Measurements from ENCODE around the gene ATP5F1E. TPM values are rescaled to one million over a fixed set of nuclear protein-coding genes. Genes with fewer than 3 reads are reported as not detected.

Gene ATP5F1E
- total RNA-seq, 1 donor from 2014 or later: 69.7 TPM

DNA sequence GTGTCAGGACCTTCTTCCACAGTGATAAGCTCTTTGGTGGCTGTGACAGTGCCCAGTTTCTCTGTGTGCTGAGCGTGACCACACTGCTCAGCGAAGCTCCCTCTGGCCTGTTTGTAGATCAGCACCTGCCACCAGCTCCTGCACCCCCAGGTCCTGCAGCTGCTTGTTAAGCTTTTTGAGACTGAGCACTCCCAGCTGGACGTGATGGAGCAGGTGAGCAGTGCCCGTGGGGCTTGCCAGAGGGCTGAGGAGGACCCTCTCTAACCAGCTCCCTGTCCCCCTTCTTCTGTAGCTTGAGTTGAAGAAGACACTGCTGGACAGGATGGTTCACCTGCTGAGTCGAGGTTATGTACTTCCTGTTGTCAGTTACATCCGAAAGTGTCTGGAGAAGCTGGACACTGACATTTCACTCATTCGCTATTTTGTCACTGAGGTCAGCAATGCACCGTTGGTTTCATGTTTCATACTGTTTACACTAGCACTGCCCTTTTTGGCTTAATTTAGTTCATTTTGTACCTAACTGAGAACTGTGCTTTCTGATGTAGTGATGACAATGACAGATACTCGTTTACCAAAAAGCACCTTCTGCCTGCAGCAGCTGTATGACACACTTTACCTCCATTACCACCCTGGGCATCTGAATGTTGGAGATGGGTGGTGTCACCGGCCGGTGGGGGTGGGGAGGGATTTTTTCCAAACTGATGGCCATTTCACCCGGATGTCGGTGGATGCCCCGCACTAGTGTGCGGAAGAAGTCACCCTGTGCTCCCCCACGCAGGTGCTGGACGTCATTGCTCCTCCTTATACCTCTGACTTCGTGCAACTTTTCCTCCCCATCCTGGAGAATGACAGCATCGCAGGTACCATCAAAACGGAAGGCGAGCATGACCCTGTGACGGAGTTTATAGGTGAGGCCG is 38.5 kb downstream of the ATP5F1E start:
- no peak for DNase-seq (ENCODE audit: low spot score, unreplicated experiment)
- no peak overlapping the region for H3K4me3 Mint-ChIP-seq (ENCODE audit: low read depth)
- H3K36me3 Mint-ChIP-seq (ENCODE audit: insufficient read depth): peaks cover 53% of the 10 kb centered on the region
- H3K4me1 Mint-ChIP-seq (ENCODE audit: low read depth): peaks cover 21% of the 10 kb centered on the region
- no peak overlapping the region for H3K27ac Mint-ChIP-seq
- no peaks in the 10 kb centered on the region for H3K9me3 Mint-ChIP-seq (ENCODE audit: low read depth)
- TF ChIP-seq, protein P1, sequence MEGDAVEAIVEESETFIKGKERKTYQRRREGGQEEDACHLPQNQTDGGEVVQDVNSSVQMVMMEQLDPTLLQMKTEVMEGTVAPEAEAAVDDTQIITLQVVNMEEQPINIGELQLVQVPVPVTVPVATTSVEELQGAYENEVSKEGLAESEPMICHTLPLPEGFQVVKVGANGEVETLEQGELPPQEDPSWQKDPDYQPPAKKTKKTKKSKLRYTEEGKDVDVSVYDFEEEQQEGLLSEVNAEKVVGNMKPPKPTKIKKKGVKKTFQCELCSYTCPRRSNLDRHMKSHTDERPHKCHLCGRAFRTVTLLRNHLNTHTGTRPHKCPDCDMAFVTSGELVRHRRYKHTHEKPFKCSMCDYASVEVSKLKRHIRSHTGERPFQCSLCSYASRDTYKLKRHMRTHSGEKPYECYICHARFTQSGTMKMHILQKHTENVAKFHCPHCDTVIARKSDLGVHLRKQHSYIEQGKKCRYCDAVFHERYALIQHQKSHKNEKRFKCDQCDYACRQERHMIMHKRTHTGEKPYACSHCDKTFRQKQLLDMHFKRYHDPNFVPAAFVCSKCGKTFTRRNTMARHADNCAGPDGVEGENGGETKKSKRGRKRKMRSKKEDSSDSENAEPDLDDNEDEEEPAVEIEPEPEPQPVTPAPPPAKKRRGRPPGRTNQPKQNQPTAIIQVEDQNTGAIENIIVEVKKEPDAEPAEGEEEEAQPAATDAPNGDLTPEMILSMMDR (IDR thresholded peaks at IDR 0.05; ENCODE audit: unreplicated experiment): no peak
- no peaks in the 10 kb centered on the region for H3K27me3 Mint-ChIP-seq

DNA sequence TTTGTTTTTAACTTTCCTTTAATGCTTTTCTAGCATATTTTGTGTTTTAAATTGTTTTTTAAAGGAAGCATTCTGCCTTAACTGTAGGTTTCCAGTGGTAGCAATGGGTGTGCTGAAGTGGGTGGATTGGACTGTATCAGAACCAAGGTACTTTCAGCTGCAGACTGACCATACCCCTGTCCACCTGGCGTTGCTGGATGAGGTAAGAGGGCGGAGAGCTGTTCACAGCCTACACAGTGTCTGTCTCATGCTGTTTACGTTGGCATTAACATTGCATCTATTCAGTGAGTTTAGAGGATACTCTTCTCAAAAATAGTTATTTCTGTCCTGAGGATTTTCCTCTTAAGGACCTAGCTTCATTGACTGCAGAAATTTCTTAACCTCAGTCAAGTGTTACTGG is 39.2 kb downstream of the ATP5F1E start:
- H3K4me3 Mint-ChIP-seq (ENCODE audit: low read depth): no peak overlapping the region
- no peak for DNase-seq (ENCODE audit: low spot score, unreplicated experiment)
- TF ChIP-seq, protein P1 (IDR thresholded peaks at IDR 0.05; ENCODE audit: unreplicated experiment): no peak
- H3K27me3 Mint-ChIP-seq: no peaks in the 10 kb centered on the region
- H3K9me3 Mint-ChIP-seq (ENCODE audit: low read depth): no peaks in the 10 kb centered on the region
- H3K4me1 Mint-ChIP-seq (ENCODE audit: low read depth): peaks cover 21% of the 10 kb centered on the region
- no peak overlapping the region for H3K27ac Mint-ChIP-seq
- H3K36me3 Mint-ChIP-seq (ENCODE audit: insufficient read depth): peaks cover 55% of the 10 kb centered on the region

DNA sequence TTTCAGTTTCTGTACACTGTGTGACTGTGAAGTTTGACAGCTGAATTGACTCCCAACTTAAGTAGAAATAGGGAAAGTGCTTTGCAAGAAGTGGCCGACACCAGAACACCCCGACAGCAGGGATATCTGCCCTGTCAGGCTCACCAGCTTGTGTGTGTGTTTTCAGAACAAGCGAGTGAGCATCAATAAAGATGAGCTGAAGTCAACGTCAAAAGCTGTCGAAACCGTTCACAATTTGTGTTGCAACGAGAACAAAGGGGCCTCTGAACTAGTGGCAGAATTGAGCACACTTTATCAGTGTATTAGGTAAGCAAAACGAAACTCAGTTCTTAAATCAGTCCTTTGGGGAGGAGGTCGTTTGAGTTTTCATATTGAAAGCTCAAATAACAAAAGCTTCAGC is 40.4 kb downstream of the ATP5F1E start:
- Mint-ChIP-seq H3K36me3 (ENCODE audit: insufficient read depth) (peaks cover 51% of the 10 kb centered on the region), H3K27ac (peak overlapping the region; percentile 84)
- DNase-seq (ENCODE audit: low spot score, unreplicated experiment): no peak

DNA sequence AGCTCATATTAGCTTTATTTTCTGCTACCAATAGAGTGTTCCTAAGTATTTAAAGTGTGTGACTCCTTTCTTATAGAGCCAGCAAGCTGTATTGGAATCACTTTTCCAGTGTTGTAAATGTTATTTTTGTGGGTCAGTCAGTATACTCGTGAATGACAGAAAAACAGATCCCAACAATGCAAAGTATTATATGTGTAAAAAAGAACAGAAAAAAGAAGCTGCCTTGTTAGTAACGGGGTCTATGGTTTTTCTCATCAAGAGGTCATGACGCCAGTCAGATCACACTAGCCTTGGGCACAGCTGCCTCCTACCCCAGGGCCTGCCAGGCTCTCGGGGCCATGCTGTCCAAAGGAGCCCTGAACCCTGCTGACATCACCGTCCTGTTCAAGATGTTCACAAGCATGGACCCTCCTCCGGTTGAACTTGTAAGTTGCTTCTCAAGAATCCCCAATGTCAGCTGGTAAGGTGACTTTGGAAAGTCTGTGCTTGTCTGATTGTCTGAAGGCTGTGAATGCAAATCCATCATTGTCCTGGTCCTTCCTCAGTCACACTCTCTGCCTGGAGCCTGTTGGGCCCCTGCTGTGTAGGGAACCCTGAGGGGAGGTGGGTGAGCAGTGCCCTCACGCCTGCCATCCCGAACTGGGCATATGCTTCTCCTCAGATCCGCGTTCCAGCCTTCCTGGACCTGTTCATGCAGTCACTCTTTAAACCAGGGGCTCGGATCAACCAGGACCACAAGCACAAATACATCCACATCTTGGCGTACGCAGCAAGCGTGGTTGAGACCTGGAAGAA is 41.3 kb downstream of the ATP5F1E start:
- Mint-ChIP-seq H3K9me3 (ENCODE audit: low read depth) (no peaks in the 10 kb centered on the region), H3K27ac (peak overlapping the region; percentile 52), H3K36me3 (ENCODE audit: insufficient read depth) (peaks cover 45% of the 10 kb centered on the region), H3K27me3 (no peaks in the 10 kb centered on the region), H3K4me3 (ENCODE audit: low read depth) (no peak overlapping the region), H3K4me1 (ENCODE audit: low read depth) (peaks cover 25% of the 10 kb centered on the region)
- TF ChIP-seq, protein P1 (IDR thresholded peaks at IDR 0.05; ENCODE audit: unreplicated experiment): no peak
- no peak for DNase-seq (ENCODE audit: low spot score, unreplicated experiment)

More for the DNA sequence above, 40.4 kb downstream of the ATP5F1E start:
- TF ChIP-seq, protein P1 (IDR thresholded peaks at IDR 0.05; ENCODE audit: unreplicated experiment): no peak
- Mint-ChIP-seq H3K4me3 (ENCODE audit: low read depth) (no peak overlapping the region), H3K4me1 (ENCODE audit: low read depth) (peaks cover 26% of the 10 kb centered on the region), H3K9me3 (ENCODE audit: low read depth) (no peaks in the 10 kb centered on the region), H3K27me3 (no peaks in the 10 kb centered on the region)

DNA sequence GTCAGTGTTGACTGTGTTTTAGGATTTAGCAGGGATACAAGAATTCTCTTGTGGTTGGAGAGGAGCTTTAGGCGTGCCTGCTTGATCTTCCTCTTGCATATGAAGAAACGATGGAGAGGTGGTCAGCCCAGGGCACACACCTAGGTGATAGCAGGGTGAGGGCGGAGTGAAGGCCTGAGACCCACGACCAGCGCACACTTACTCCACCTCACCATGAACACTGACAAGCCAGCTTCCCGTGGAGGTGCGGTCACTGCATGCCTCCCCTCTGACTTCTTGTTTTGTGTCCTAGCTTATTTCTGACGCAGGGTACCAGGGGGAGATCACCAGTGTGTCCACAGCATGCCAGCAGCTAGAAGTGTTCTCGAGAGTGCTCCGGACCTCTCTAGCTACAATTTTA is 42.9 kb downstream of the ATP5F1E start:
- Mint-ChIP-seq H3K9me3 (ENCODE audit: low read depth) (no peaks in the 10 kb centered on the region), H3K27me3 (no peaks in the 10 kb centered on the region), H3K4me1 (ENCODE audit: low read depth) (peaks cover 24% of the 10 kb centered on the region), H3K36me3 (ENCODE audit: insufficient read depth) (peaks cover 37% of the 10 kb centered on the region), H3K4me3 (ENCODE audit: low read depth) (no peak overlapping the region), H3K27ac (peak overlapping the region; percentile 65)
- no peak for DNase-seq (ENCODE audit: low spot score, unreplicated experiment)
- TF ChIP-seq, protein P1 (IDR thresholded peaks at IDR 0.05; ENCODE audit: unreplicated experiment): no peak
